Measurements from ENCODE around the gene SH3BP5.

SH3BP5 gene

GRCh38 chr3:15280853-15281532 is 51.4 kb downstream of the SH3BP5 start:
- TF ChIP-seq RAD21 (IDR thresholded peaks at IDR 0.05; ENCODE audit: low read depth) (no peak), FOXM1 (IDR thresholded peaks at IDR 0.05; ENCODE audit: borderline replicate concordance, low read depth) (no peak), YY1 (IDR thresholded peaks at IDR 0.05; ENCODE audit: low read depth) (no peak), CREB1 (IDR thresholded peaks at IDR 0.05; ENCODE audit: low read depth) (no peak), ZBTB7A (IDR thresholded peaks at IDR 0.05; ENCODE audit: low read depth) (no peak), TEAD4 (IDR thresholded peaks at IDR 0.05) (no peak), EP300 (IDR thresholded peaks at IDR 0.05; ENCODE audit: borderline replicate concordance) (no peak), CEBPB (IDR thresholded peaks at IDR 0.05) (no peak), MAX (IDR thresholded peaks at IDR 0.05) (no peak)

- TF ChIP-seq CEBPB (IDR thresholded peaks at IDR 0.05), result no peak
- TF ChIP-seq, protein P1, sequence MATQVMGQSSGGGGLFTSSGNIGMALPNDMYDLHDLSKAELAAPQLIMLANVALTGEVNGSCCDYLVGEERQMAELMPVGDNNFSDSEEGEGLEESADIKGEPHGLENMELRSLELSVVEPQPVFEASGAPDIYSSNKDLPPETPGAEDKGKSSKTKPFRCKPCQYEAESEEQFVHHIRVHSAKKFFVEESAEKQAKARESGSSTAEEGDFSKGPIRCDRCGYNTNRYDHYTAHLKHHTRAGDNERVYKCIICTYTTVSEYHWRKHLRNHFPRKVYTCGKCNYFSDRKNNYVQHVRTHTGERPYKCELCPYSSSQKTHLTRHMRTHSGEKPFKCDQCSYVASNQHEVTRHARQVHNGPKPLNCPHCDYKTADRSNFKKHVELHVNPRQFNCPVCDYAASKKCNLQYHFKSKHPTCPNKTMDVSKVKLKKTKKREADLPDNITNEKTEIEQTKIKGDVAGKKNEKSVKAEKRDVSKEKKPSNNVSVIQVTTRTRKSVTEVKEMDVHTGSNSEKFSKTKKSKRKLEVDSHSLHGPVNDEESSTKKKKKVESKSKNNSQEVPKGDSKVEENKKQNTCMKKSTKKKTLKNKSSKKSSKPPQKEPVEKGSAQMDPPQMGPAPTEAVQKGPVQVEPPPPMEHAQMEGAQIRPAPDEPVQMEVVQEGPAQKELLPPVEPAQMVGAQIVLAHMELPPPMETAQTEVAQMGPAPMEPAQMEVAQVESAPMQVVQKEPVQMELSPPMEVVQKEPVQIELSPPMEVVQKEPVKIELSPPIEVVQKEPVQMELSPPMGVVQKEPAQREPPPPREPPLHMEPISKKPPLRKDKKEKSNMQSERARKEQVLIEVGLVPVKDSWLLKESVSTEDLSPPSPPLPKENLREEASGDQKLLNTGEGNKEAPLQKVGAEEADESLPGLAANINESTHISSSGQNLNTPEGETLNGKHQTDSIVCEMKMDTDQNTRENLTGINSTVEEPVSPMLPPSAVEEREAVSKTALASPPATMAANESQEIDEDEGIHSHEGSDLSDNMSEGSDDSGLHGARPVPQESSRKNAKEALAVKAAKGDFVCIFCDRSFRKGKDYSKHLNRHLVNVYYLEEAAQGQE (IDR thresholded peaks at IDR 0.05; ENCODE audit: low read depth), result no peak
- no peak for TF ChIP-seq YY1 (IDR thresholded peaks at IDR 0.05; ENCODE audit: low read depth)
- TF ChIP-seq NFIC (IDR thresholded peaks at IDR 0.05), result no peak
- TF ChIP-seq CREB1 (IDR thresholded peaks at IDR 0.05; ENCODE audit: low read depth), result no peak
- no peak for TF ChIP-seq MAX (IDR thresholded peaks at IDR 0.05)
- no peak for TF ChIP-seq TEAD4 (IDR thresholded peaks at IDR 0.05)
- no peak for TF ChIP-seq EGR1 (IDR thresholded peaks at IDR 0.05)
- TF ChIP-seq RAD21 (IDR thresholded peaks at IDR 0.05; ENCODE audit: low read depth), result no peak
- TF ChIP-seq, protein P2, sequence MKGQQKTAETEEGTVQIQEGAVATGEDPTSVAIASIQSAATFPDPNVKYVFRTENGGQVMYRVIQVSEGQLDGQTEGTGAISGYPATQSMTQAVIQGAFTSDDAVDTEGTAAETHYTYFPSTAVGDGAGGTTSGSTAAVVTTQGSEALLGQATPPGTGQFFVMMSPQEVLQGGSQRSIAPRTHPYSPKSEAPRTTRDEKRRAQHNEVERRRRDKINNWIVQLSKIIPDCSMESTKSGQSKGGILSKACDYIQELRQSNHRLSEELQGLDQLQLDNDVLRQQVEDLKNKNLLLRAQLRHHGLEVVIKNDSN (IDR thresholded peaks at IDR 0.05), result no peak
- no peak for TF ChIP-seq TAF1 (IDR thresholded peaks at IDR 0.05; ENCODE audit: low read depth)
- no peak for TF ChIP-seq EP300 (IDR thresholded peaks at IDR 0.05; ENCODE audit: borderline replicate concordance)
Observed at GRCh38 chr3:15279671-15280402, 52.5 kb downstream of the SH3BP5 start.

DNA sequence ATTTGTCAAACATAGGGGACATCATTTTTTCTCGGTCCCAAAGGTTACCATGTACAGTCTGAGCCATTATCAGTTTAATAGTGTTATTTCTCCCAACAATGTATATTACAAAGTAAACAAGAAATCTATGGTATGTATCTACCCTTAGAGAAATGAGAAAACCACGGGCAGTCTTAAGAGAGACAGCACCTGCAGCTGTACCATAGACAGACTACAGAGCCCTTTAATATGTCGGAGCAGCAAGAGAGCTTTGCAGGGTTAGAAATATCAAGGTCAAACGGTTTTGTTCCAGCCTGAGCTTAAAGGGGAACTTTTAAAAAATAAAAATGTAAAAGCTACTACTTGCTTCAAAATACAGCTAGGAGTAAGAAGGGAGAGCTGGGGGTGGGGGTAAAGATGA is 53.2 kb downstream of the SH3BP5 start:
- TF ChIP-seq CREB1 (IDR thresholded peaks at IDR 0.05; ENCODE audit: low read depth), result no peak

- TF ChIP-seq CREB1 (IDR thresholded peaks at IDR 0.05; ENCODE audit: low read depth) (no peak), NFIC (IDR thresholded peaks at IDR 0.05) (no peak), EGR1 (IDR thresholded peaks at IDR 0.05) (no peak), TAF1 (IDR thresholded peaks at IDR 0.05; ENCODE audit: low read depth) (no peak), RAD21 (IDR thresholded peaks at IDR 0.05; ENCODE audit: low read depth) (no peak), TCF12 (IDR thresholded peaks at IDR 0.05; ENCODE audit: low read depth) (no peak), MAX (IDR thresholded peaks at IDR 0.05) (no peak), TEAD4 (IDR thresholded peaks at IDR 0.05) (no peak), EP300 (IDR thresholded peaks at IDR 0.05; ENCODE audit: borderline replicate concordance) (no peak)
- TF ChIP-seq, protein P1 (IDR thresholded peaks at IDR 0.05; ENCODE audit: low read depth), result no peak
Observed at GRCh38 chr3:15277861-15278500, 54.4 kb downstream of the SH3BP5 start.

- TF ChIP-seq MAX (IDR thresholded peaks at IDR 0.05) (no peak), RAD21 (IDR thresholded peaks at IDR 0.05; ENCODE audit: low read depth) (no peak), TEAD4 (IDR thresholded peaks at IDR 0.05) (no peak), YY1 (IDR thresholded peaks at IDR 0.05; ENCODE audit: low read depth) (no peak), FOXM1 (IDR thresholded peaks at IDR 0.05; ENCODE audit: borderline replicate concordance, low read depth) (no peak), NFIC (IDR thresholded peaks at IDR 0.05) (no peak), CREB1 (IDR thresholded peaks at IDR 0.05; ENCODE audit: low read depth) (no peak), TAF1 (IDR thresholded peaks at IDR 0.05; ENCODE audit: low read depth) (no peak), EP300 (IDR thresholded peaks at IDR 0.05; ENCODE audit: borderline replicate concordance) (no peak), CEBPB (IDR thresholded peaks at IDR 0.05) (no peak), EGR1 (IDR thresholded peaks at IDR 0.05) (no peak), TCF12 (IDR thresholded peaks at IDR 0.05; ENCODE audit: low read depth) (no peak), ZBTB7A (IDR thresholded peaks at IDR 0.05; ENCODE audit: low read depth) (no peak)
- TF ChIP-seq, protein P1 (IDR thresholded peaks at IDR 0.05; ENCODE audit: low read depth), result no peak
- TF ChIP-seq, protein P2 (IDR thresholded peaks at IDR 0.05), result no peak
Observed at GRCh38 chr3:15276028-15276724, 56.2 kb downstream of the SH3BP5 start.

Data from Ishikawa (cell line).